BJ (cell line): Measurements from ENCODE around the gene SZT2. TPM values are rescaled to one million over a fixed set of nuclear protein-coding genes. Genes with fewer than 3 reads are reported as not detected.

Source experiments
- CTCF ChIA-PET: fragments of 350-600 bp; formaldehyde crosslinking; extraction: SDS; loops from one replicate; lab custom pipeline; 2021; ENCODE audit warnings: antibody characterized with exemption, inconsistent platforms; lab: Yijun Ruan, JAX
- POLR2A ChIA-PET: fragments of 300-600 bp; sonication (Branson Sonifier 250); formaldehyde crosslinking; extraction: SDS; loops from one replicate; lab custom pipeline; 2021; ENCODE audit warnings: antibody characterized with exemption; lab: Charles Lee
- DNase-seq: peaks from one replicate; pipeline ENCODE4 v3.0.0-alpha.2; 2011; ENCODE audit warnings: low read depth
- H3K27me3 ChIP-seq: 2 replicates; pipeline ENCODE4 v1.6.0; 2011; ENCODE audit warnings: low read length; ENCODE audit not compliant: control insufficient read depth, insufficient read depth
- H3K36me3 ChIP-seq: 2 replicates; pipeline ENCODE4 v1.5.1; 2011; ENCODE audit warnings: low read length; ENCODE audit not compliant: control insufficient read depth, insufficient read depth
- H3K4me3 ChIP-seq: 2 replicates; pipeline ENCODE4 v1.5.1; 2011; ENCODE audit warnings: low read depth, mild to moderate bottlenecking, control low read depth, low read length
- CTCF ChIP-seq: IDR thresholded peaks from 2 replicates; pipeline ENCODE4 v1.5.1; 2011; ENCODE audit warnings: low read depth, mild to moderate bottlenecking, control low read depth, inconsistent platforms, low read length, moderate library complexity; ENCODE audit not compliant: insufficient read depth
- polyA plus RNA-seq: library from polyadenylated mRNA; depleted of rRNA; stranded (reverse); fragments of >200 nt; gene quantifications from 2 replicates; pipeline ENCODE4 v1.2.3, GENCODE V29; 2011

The SZT2 gene
- polyA plus RNA-seq, 1 experiment: 12.1 TPM

- H3K4me3 ChIP-seq: no peak overlapping the region
- ChIA-PET POLR2A (no interaction called here), CTCF (interaction anchor here (1.2 kb wide), 1 partner anchor 196 kb away, joined by 3 read pairs; no protein-coding TSS in a partner anchor)
- TF ChIP-seq CTCF: no peak
- H3K27me3 ChIP-seq: no peaks in the 10 kb centered on the region
- DNase-seq: no peak
- H3K36me3 ChIP-seq: peaks cover 42% of the 10 kb centered on the region
Observed at GRCh38 chr1:43419627-43420425, 30.1 kb downstream of the SZT2 start.

DNA sequence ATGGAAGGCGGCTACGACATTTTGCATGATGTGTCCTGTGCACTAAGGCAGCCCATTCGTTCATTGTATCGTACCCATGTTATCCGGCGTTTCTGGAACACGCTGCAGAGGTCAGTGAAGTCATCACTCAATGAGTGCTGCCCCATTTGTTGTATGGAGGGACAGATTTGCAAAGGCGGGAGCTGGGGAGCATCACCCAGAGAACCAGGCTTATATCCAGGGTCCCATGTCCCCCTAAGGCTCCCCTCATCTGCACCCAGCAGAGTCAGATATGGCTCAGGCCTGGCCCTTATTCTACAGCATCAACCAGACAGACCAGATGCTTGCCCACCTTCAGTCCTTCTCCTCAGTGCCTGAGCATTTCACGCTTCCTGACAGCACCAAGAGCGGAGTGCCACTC, 31.2 kb downstream of the SZT2 start:
- DNase-seq: no peak
- Histone ChIP-seq H3K36me3 (peaks cover 48% of the 10 kb centered on the region), H3K4me3 (no peak overlapping the region), H3K27me3 (no peaks in the 10 kb centered on the region)
- CTCF ChIA-PET: interaction anchor here (1.2 kb wide), 1 partner anchor 197 kb away, joined by 3 read pairs; no protein-coding TSS in a partner anchor
- POLR2A ChIA-PET: no interaction called here
- TF ChIP-seq CTCF: no peak

DNA sequence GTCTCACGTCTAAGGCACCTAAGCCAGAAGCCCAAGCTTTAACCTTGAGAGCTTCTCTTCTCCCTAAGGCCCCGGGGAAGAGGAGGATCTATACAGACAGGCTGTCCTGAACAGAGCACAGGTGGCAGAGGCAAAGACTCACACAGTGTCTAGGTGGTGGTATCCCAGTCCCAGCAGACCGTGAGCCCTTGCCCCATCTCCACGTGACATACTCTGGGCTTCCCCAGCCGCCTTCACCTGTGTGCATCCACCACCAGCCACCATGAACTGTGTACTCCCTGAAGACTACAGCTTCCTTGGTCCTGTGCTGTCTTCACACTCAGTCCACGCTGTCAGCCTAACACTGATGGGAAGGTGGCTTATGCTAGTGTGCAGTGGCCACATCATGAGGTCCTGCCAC, 31.7 kb downstream of the SZT2 start:
- ChIA-PET CTCF (interaction anchor here (1.2 kb wide), 1 partner anchor 198 kb away, joined by 3 read pairs; no protein-coding TSS in a partner anchor), POLR2A (interaction anchor here (1.0 kb wide), 1 partner anchor 14 kb away, joined by 3 read pairs; no protein-coding TSS in a partner anchor)
- Histone ChIP-seq H3K36me3 (peaks cover 50% of the 10 kb centered on the region), H3K4me3 (no peak overlapping the region), H3K27me3 (no peaks in the 10 kb centered on the region)
- no peak for DNase-seq
- TF ChIP-seq CTCF: no peak

GRCh38 chr1:43421976-43422750, 32.5 kb downstream of the SZT2 start:
- peaks cover 53% of the 10 kb centered on the region for H3K36me3 ChIP-seq
- no peaks in the 10 kb centered on the region for H3K27me3 ChIP-seq
- no peak for DNase-seq
- TF ChIP-seq CTCF: no peak
- POLR2A ChIA-PET: interaction anchor here (1.0 kb wide), 1 partner anchor 14 kb away, joined by 3 read pairs; no protein-coding TSS in a partner anchor
- no peak overlapping the region for H3K4me3 ChIP-seq
- CTCF ChIA-PET: no interaction called here
